Measurements from ENCODE around the gene STK39.

Gene STK39

GRCh38 chr2:168175469-168175868, 71.9 kb downstream of the STK39 start:
- 92% methylated on average over 4 of the region's 5 CpGs; no CpG with 5 or more reads in 1 of the 2 experiments for WGBS, 2 experiments
- Histone ChIP-seq H3K9me3 (ENCODE audit: control insufficient read depth, low read length) (no peaks in the 10 kb centered on the region), H3K27ac (ENCODE audit: insufficient read depth, low read depth, low read length, poor library complexity, severe bottlenecking) (no peak overlapping the region), H3K4me3 (ENCODE audit: insufficient read depth, low read depth, low read length) (no peak overlapping the region), H3K36me3 (ENCODE audit: control insufficient read depth, insufficient read depth, low read length) (no peaks in the 10 kb centered on the region), H3K27me3 (ENCODE audit: control insufficient read depth, insufficient read depth, low read length, poor library complexity, severe bottlenecking) (no peaks in the 10 kb centered on the region), H3K4me1 (ENCODE audit: control insufficient read depth, insufficient read depth, low read length) (peaks cover 6% of the 10 kb centered on the region)

DNA sequence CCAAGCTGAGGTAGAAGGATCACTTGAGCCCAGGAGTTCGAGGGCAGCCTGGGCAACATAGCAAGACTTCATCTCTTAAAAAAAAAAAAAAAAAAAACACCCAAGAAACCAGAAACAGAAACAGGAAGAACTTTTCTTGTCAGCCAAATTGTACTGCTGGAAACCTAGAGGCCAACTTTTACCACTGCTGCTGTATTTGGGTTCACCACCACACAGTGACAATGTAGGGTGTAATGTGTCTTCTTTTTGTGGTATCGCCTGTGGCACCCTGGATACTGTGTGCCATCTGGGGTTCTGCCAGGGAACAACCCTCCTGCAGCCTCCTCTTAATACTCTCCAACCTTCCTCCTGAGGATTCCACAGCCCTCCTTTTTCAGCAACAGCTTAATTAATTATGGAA, 72.6 kb downstream of the STK39 start:
- Histone ChIP-seq H3K36me3 (ENCODE audit: control insufficient read depth, insufficient read depth, low read length) (no peaks in the 10 kb centered on the region), H3K4me3 (ENCODE audit: insufficient read depth, low read depth, low read length) (no peak overlapping the region), H3K27me3 (ENCODE audit: control insufficient read depth, insufficient read depth, low read length, poor library complexity, severe bottlenecking) (no peaks in the 10 kb centered on the region), H3K27ac (ENCODE audit: insufficient read depth, low read depth, low read length, poor library complexity, severe bottlenecking) (no peak overlapping the region), H3K9me3 (ENCODE audit: control insufficient read depth, low read length) (no peaks in the 10 kb centered on the region), H3K4me1 (ENCODE audit: control insufficient read depth, insufficient read depth, low read length) (peaks cover 6% of the 10 kb centered on the region)
- 88 to 100% methylated on average over 2 of the region's 2 CpGs for WGBS, 2 experiments

DNA sequence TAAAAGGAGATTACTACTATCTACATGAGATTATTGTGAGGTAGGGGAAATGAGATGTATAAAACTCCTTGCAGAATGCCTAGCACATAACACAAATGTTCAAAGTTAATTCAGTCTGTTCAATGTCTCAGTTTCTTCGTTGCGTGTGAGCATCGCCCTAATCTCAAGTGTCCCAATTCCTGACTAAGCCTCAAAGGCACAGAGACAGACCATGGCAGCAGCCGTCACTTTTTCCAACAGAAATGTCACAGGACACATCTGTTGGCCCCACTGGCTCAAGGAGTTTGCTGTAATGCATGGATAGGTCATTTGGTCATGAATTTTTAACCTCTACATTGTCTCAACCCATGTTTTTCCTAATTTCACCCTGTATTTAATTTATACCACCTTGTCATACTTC, 75.3 kb downstream of the STK39 start:
- H3K4me3 ChIP-seq (ENCODE audit: insufficient read depth, low read depth, low read length) = no peak overlapping the region
- no peaks in the 10 kb centered on the region for H3K9me3 ChIP-seq (ENCODE audit: control insufficient read depth, low read length)
- no peak overlapping the region for H3K27ac ChIP-seq (ENCODE audit: insufficient read depth, low read depth, low read length, poor library complexity, severe bottlenecking)
- WGBS, 2 experiments = 96 to 98% methylated on average over 4 of the region's 4 CpGs
- H3K36me3 ChIP-seq (ENCODE audit: control insufficient read depth, insufficient read depth, low read length) = no peaks in the 10 kb centered on the region
- no peaks in the 10 kb centered on the region for H3K27me3 ChIP-seq (ENCODE audit: control insufficient read depth, insufficient read depth, low read length, poor library complexity, severe bottlenecking)
- H3K4me1 ChIP-seq (ENCODE audit: control insufficient read depth, insufficient read depth, low read length) = peaks cover 4% of the 10 kb centered on the region

GRCh38 chr2:168171059-168171762, 76.2 kb downstream of the STK39 start:
- Histone ChIP-seq H3K27me3 (ENCODE audit: control insufficient read depth, insufficient read depth, low read length, poor library complexity, severe bottlenecking) (no peaks in the 10 kb centered on the region), H3K4me3 (ENCODE audit: insufficient read depth, low read depth, low read length) (no peak overlapping the region), H3K36me3 (ENCODE audit: control insufficient read depth, insufficient read depth, low read length) (no peaks in the 10 kb centered on the region), H3K27ac (ENCODE audit: insufficient read depth, low read depth, low read length, poor library complexity, severe bottlenecking) (no peak overlapping the region), H3K9me3 (ENCODE audit: control insufficient read depth, low read length) (no peaks in the 10 kb centered on the region), H3K4me1 (ENCODE audit: control insufficient read depth, insufficient read depth, low read length) (peaks cover 9% of the 10 kb centered on the region)
- WGBS, 2 experiments = 94 to 97% methylated on average over 4 to 7 of the region's 7 CpGs

DNA sequence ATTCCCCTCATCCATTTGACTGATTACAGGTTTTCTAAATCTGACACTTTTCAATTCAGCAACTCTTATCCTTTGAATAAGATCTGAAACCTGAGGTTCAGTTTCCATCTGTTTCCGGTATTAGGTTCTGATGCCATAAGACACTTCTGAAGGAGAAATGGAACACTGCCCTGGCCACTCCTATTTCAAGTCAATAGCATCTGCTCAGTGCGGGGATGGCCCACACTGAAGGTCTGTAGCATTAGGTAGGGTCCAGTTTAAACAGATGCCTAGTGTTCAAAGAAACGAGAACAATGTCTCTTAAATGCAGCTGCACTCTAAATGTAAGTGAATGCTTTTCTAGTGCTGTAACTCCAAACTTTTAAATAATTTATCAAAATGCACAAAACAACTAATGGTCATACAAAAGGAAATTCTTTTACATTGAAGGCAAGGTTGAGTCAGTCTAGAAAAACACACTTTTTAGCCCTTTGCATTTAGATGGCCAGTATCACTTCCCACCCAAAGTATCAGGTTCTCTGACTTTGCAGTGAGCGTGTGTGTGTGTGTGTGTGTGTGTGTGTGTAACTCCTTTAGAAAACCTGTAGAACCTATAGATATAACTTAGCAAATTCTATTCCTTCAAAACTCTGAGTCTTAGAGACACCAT, 78.2 kb downstream of the STK39 start:
- Histone ChIP-seq H3K27ac (ENCODE audit: insufficient read depth, low read depth, low read length, poor library complexity, severe bottlenecking) (no peak overlapping the region), H3K27me3 (ENCODE audit: control insufficient read depth, insufficient read depth, low read length, poor library complexity, severe bottlenecking) (no peaks in the 10 kb centered on the region), H3K4me3 (ENCODE audit: insufficient read depth, low read depth, low read length) (no peak overlapping the region), H3K36me3 (ENCODE audit: control insufficient read depth, insufficient read depth, low read length) (no peaks in the 10 kb centered on the region), H3K4me1 (ENCODE audit: control insufficient read depth, insufficient read depth, low read length) (peaks cover 24% of the 10 kb centered on the region), H3K9me3 (ENCODE audit: control insufficient read depth, low read length) (no peaks in the 10 kb centered on the region)
- 90 to 94% methylated on average over 3 of the region's 4 CpGs for WGBS, 2 experiments

GRCh38 chr2:168167511-168168263, 79.7 kb downstream of the STK39 start:
- Histone ChIP-seq H3K4me1 (ENCODE audit: control insufficient read depth, insufficient read depth, low read length) (peaks cover 24% of the 10 kb centered on the region), H3K9me3 (ENCODE audit: control insufficient read depth, low read length) (no peaks in the 10 kb centered on the region), H3K36me3 (ENCODE audit: control insufficient read depth, insufficient read depth, low read length) (no peaks in the 10 kb centered on the region), H3K27me3 (ENCODE audit: control insufficient read depth, insufficient read depth, low read length, poor library complexity, severe bottlenecking) (no peaks in the 10 kb centered on the region), H3K27ac (ENCODE audit: insufficient read depth, low read depth, low read length, poor library complexity, severe bottlenecking) (no peak overlapping the region), H3K4me3 (ENCODE audit: insufficient read depth, low read depth, low read length) (no peak overlapping the region)
- WGBS, 2 experiments = 88 to 93% methylated on average over 1 of the region's 4 CpGs

DNA sequence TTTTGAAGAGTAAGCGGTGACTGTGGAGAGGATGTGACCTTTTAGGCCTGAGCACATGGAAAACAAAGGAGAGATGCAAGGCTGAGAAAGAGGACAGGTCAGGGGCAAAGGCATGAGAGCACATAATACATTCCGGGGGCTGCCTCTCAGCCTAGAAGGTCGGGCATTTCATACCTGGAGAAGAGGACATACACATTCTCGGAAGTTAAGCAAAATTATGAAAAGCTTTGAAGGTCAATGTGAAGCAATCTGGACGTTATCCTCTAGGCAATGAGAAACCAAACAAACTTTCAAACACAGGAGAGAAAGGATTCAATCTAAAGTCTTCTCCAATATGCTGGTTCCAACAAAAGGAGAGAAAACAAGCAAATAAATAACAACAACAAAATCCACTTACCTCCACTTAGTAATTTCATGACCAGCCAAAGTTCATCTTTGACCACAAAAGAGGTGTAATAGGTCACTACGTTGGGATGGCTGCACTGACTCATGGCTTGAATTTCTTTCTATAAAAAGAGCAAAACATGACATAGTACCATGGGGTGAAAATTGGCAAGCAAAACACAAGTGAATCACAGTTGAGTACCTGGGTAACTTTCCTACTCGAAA, 80.4 kb downstream of the STK39 start:
- no peaks in the 10 kb centered on the region for H3K27me3 ChIP-seq (ENCODE audit: control insufficient read depth, insufficient read depth, low read length, poor library complexity, severe bottlenecking)
- 90 to 91% methylated on average over 7 of the region's 7 CpGs for WGBS, 2 experiments
- H3K36me3 ChIP-seq (ENCODE audit: control insufficient read depth, insufficient read depth, low read length) = no peaks in the 10 kb centered on the region
- no peak overlapping the region for H3K4me3 ChIP-seq (ENCODE audit: insufficient read depth, low read depth, low read length)
- H3K4me1 ChIP-seq (ENCODE audit: control insufficient read depth, insufficient read depth, low read length) = peaks cover 24% of the 10 kb centered on the region
- peak overlapping the region; percentile 26 for H3K27ac ChIP-seq (ENCODE audit: insufficient read depth, low read depth, low read length, poor library complexity, severe bottlenecking)
- H3K9me3 ChIP-seq (ENCODE audit: control insufficient read depth, low read length) = no peaks in the 10 kb centered on the region

DNA sequence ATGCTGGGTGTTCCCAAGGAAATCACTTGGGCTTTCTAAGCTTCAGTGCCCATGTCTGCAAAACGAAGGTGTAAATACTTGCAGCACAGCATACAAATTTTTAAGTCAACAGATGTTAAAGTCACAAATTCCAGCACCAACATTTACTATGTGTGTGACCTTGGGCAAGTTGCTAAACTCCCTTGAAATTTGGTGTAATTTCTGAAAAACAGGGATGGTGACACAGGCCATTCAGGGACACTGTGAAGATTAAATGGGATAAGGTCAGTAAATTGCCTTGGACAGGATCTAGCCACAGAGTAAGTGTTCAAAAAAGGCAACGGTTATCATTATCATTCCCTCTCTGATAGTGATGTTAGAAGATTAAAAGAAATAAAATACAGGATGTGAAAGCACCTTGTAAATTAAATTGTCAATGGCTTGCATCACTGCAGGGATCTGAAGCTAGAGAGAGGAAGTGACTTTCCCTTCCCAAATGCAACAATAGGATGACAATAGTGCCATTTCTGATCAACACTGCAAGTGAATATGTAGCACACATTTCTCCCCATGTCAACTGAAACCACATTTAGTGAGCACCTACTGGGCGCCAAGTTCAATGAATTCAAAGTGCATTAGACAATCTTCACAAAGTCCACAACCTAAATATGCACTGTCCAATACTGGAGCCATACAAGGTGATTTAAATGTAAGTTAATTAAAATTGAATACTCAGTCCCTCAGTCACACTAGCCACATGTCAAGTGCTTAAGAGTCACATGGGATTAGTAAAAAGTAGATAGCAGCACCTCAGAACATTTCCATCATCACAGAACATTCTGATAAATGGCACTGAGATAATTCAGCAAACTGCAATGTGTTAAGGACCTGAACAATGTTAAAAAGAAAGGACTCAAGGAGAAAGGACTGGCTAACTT, 81.2 kb downstream of the STK39 start:
- Histone ChIP-seq H3K27me3 (ENCODE audit: control insufficient read depth, insufficient read depth, low read length, poor library complexity, severe bottlenecking) (no peaks in the 10 kb centered on the region), H3K4me3 (ENCODE audit: insufficient read depth, low read depth, low read length) (no peak overlapping the region), H3K36me3 (ENCODE audit: control insufficient read depth, insufficient read depth, low read length) (no peaks in the 10 kb centered on the region), H3K4me1 (ENCODE audit: control insufficient read depth, insufficient read depth, low read length) (peaks cover 24% of the 10 kb centered on the region), H3K9me3 (ENCODE audit: control insufficient read depth, low read length) (no peaks in the 10 kb centered on the region), H3K27ac (ENCODE audit: insufficient read depth, low read depth, low read length, poor library complexity, severe bottlenecking) (peak overlapping the region; percentile 80)
- WGBS, 2 experiments = 85 to 86% methylated on average over 3 of the region's 3 CpGs

DNA sequence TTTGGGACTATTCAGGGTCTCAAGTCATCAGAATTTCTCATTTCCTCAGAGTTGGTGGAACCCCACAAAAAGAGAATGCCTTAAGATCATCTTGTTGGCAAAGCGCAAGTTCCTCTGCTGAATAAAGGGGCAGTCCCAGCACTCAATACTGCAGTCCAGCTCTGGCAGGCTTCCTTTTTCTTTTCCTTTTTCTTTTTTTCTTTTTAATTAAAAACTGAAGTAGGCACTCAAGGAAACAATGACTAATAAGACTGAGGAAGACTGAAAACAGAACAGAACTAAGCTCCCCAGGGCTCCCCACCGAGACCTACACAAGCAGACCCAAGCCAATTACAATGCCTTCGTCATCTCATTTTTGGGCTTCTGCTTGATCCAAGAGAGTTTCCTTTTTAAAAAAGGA, 82.0 kb downstream of the STK39 start:
- Histone ChIP-seq H3K9me3 (ENCODE audit: control insufficient read depth, low read length) (no peaks in the 10 kb centered on the region), H3K36me3 (ENCODE audit: control insufficient read depth, insufficient read depth, low read length) (no peaks in the 10 kb centered on the region), H3K27ac (ENCODE audit: insufficient read depth, low read depth, low read length, poor library complexity, severe bottlenecking) (peak overlapping the region; percentile 80), H3K4me3 (ENCODE audit: insufficient read depth, low read depth, low read length) (no peak overlapping the region), H3K27me3 (ENCODE audit: control insufficient read depth, insufficient read depth, low read length, poor library complexity, severe bottlenecking) (no peaks in the 10 kb centered on the region), H3K4me1 (ENCODE audit: control insufficient read depth, insufficient read depth, low read length) (peaks cover 24% of the 10 kb centered on the region)
- WGBS, 2 experiments = 33 to 45% methylated on average over 3 of the region's 3 CpGs

Data from ectodermal cell (in vitro differentiated cells).